Keratinocyte (primary cell): ENCODE data around the gene ZSWIM9.

Experiments used
- CTCF ChIP-seq, 3 experiments: IDR thresholded peaks in 1 of 3; conservative IDR thresholded peaks in 1 of 3; optimal IDR thresholded peaks in 1 of 3; 2 replicates in 2 of 3; 3 replicates in 1 of 3; pipeline versions ENCODE3 to v1.5.1; 2011; ENCODE audit warnings: low read length in 3 of 3, mild to moderate bottlenecking in 3 of 3, moderate library complexity in 2 of 3, control low read depth in 1 of 3, inconsistent platforms in 1 of 3; ENCODE audit not compliant: insufficient read depth in 2 of 3; ENCODE audit errors: extremely low read depth in 1 of 3
- EZH2 ChIP-seq: IDR thresholded peaks from one replicate; pipeline ENCODE4 v1.6.1; 2012; ENCODE audit warnings: inconsistent platforms, mild to moderate bottlenecking, low read length, moderate library complexity

- TF ChIP-seq CTCF (optimal IDR thresholded peaks at IDR 0.05 in 1 of 3, IDR thresholded peaks at IDR 0.05 in 1 of 3, conservative IDR thresholded peaks at IDR 0.05 in 1 of 3; ENCODE audit: extremely low read depth in 1 of 3, insufficient read depth in 2 of 3, low read length in 3 of 3) (no peak), EZH2 (no peak)
These were observed 21.9 kb upstream of the ZSWIM9 start for GRCh38 chr19:48148576-48148975.
